HepG2 (cell line): ENCODE measurements around the gene SDK2. TPM values are rescaled to one million over a fixed set of nuclear protein-coding genes. Genes with fewer than 3 reads are reported as not detected.

Experiments used
- ATAC-seq: fragments of 200-7000 bp; cut with Tn5 transposase; 3 replicates; pipeline ENCODE4 v1.9.1; 2020; ENCODE audit warnings: mild to moderate bottlenecking, moderate library complexity
- BruUV-seq: library from RNA; stranded (reverse); fragments of 400-500 nt; replicated peaks from 2 replicates; lab custom pipeline; 2021; lab: Mats Ljungman, UMichigan
- CTCF ChIA-PET: fragments of 300-600 bp; formaldehyde crosslinking; extraction: SDS; loops from one replicate; lab custom pipeline; 2021; ENCODE audit warnings: low total read pairs, inconsistent platforms, low intra/inter-chr PET ratio; lab: Yijun Ruan, JAX
- POLR2A ChIA-PET: fragments of 350-600 bp; sonication (Branson Sonifier 250); formaldehyde crosslinking; loops from one replicate; lab custom pipeline; 2020; ENCODE audit warnings: antibody characterized with exemption, inconsistent platforms; lab: Yijun Ruan, JAX
- DNase-seq: peaks from one replicate; pipeline ENCODE4 v3.0.0-alpha.2; 2015; ENCODE audit warnings: low spot score
- FAIRE-seq: peaks from 3 replicates; lab custom pipeline; 2011; peaks lifted over from hg19 to GRCh38; lab: Jason Lieb, UNC
- H2AFZ ChIP-seq: one replicate; pipeline ENCODE4 v1.6.1; 2011; ENCODE audit warnings: low read length, inconsistent platforms
- H3K27ac ChIP-seq: fragments of 300-600 bp; 3 replicates; pipeline ENCODE4 v1.8.0; 2011; ENCODE audit warnings: mixed run types, mild to moderate bottlenecking, mixed read lengths, low read length, inconsistent platforms; ENCODE audit not compliant: insufficient read depth; ENCODE audit errors: extremely low read length
- H3K27me3 ChIP-seq, 2 experiments: fragments of 200-600 bp in 1 of 2; 2 replicates in 1 of 2; 3 replicates in 1 of 2; pipeline versions ENCODE4 v1.6.0 to v1.8.0; 2011; ENCODE audit warnings: low read length in 2 of 2, mild to moderate bottlenecking in 2 of 2, moderate library complexity in 2 of 2, inconsistent platforms in 1 of 2; ENCODE audit not compliant: insufficient read depth in 2 of 2, control insufficient read depth in 1 of 2
- H3K36me3 ChIP-seq, 2 experiments: fragments of 200-600 bp in 1 of 2; replicated peaks in 1 of 2; 2 replicates in 1 of 2; 3 replicates in 1 of 2; pipeline versions ENCODE4 v1.5.1 to v1.8.0; 2011; ENCODE audit warnings: low read length in 2 of 2, inconsistent platforms in 1 of 2; ENCODE audit not compliant: insufficient read depth in 2 of 2, control insufficient read depth in 1 of 2
- H3K4me1 ChIP-seq: 2 replicates; pipeline ENCODE4 v1.5.1; 2012; ENCODE audit warnings: low read length, inconsistent platforms; ENCODE audit not compliant: insufficient read depth
- H3K4me2 ChIP-seq: 2 replicates; pipeline ENCODE4 v1.6.0; 2011; ENCODE audit warnings: low read depth, low read length, inconsistent platforms
- H3K4me3 ChIP-seq, 3 experiments: fragments of 200-600 bp in 1 of 3; sonication (generic), shearing (Covaris generic) in 1 of 3; replicated peaks in 1 of 3; 2 replicates each; pipeline ENCODE4 v1.5.1; 2011 to 2016; ENCODE audit warnings: low read length in 3 of 3, inconsistent platforms in 2 of 3, low read depth in 2 of 3, mild to moderate bottlenecking in 2 of 3, control low read depth in 1 of 3, mixed read lengths in 1 of 3; ENCODE audit not compliant: insufficient read depth in 1 of 3
- H3K79me2 ChIP-seq: one replicate; pipeline ENCODE4 v1.6.1; 2011; ENCODE audit warnings: low read length, inconsistent platforms; ENCODE audit not compliant: insufficient read depth
- H3K9ac ChIP-seq: 2 replicates; pipeline ENCODE4 v1.6.0; 2011; ENCODE audit warnings: mild to moderate bottlenecking, low read depth, low read length, inconsistent platforms; ENCODE audit not compliant: insufficient read depth
- H3K9me3 ChIP-seq: 2 replicates; pipeline ENCODE4 v1.5.1; 2012; ENCODE audit warnings: mild to moderate bottlenecking, low read length
- H4K20me1 ChIP-seq: 2 replicates; pipeline ENCODE4 v1.6.0; 2011; ENCODE audit warnings: inconsistent platforms, mild to moderate bottlenecking, low read length, moderate library complexity; ENCODE audit not compliant: insufficient read depth
- EZH2 ChIP-seq: conservative IDR thresholded peaks from 2 replicates; pipeline ENCODE4 v1.6.1; 2012; ENCODE audit warnings: mild to moderate bottlenecking, low read depth, low read length, moderate library complexity
- FOSL1 ChIP-seq: sonication (generic); formaldehyde crosslinking; IDR thresholded peaks from 2 replicates; pipeline ENCODE4 v1.9.0; 2021; ENCODE audit warnings: missing genetic modification reagents, borderline replicate concordance
- HDAC6 ChIP-seq: fragments of 200-600 bp; sonication (generic); IDR thresholded peaks from 2 replicates; pipeline ENCODE4 v1.7.0; 2017; ENCODE audit warnings: mild to moderate bottlenecking, antibody characterized with exemption, low read length, low read depth
- KLF11 ChIP-seq: IDR thresholded peaks from 2 replicates; pipeline ENCODE4 v1.6.1; 2016; ENCODE audit warnings: missing compliant biosample characterization
- MAFG ChIP-seq: sonication (generic); formaldehyde crosslinking; IDR thresholded peaks from 2 replicates; pipeline ENCODE4 v1.5.1; 2020; ENCODE audit warnings: mild to moderate bottlenecking, missing genetic modification reagents
- NAIF1 ChIP-seq: sonication (generic); formaldehyde crosslinking; IDR thresholded peaks from 2 replicates; pipeline ENCODE4 v1.5.0; 2020; ENCODE audit warnings: mild to moderate bottlenecking, missing genetic modification reagents, borderline replicate concordance
- NCOA5 ChIP-seq: sonication (generic); formaldehyde crosslinking; IDR thresholded peaks from 2 replicates; pipeline ENCODE4 v1.4.0; 2020; ENCODE audit warnings: missing genetic modification reagents
- PHB2 ChIP-seq: fragments of 450-650 bp; IDR thresholded peaks from 2 replicates; pipeline ENCODE4 v1.6.1; 2018; ENCODE audit not compliant: partially characterized antibody
- POLR2G ChIP-seq: fragments of 200-400 bp; formaldehyde crosslinking; IDR thresholded peaks from 2 replicates; pipeline ENCODE4 v1.6.1; 2018; ENCODE audit warnings: mild to moderate bottlenecking, low read depth, low read length, moderate library complexity
- SNRNP70 ChIP-seq: fragments of 200-400 bp; formaldehyde crosslinking; IDR thresholded peaks from 2 replicates; pipeline ENCODE4 v1.6.1; 2017; ENCODE audit warnings: mild to moderate bottlenecking, low read depth, low read length, moderate library complexity
- TRIM24 ChIP-seq: sonication (generic); formaldehyde crosslinking; IDR thresholded peaks from 2 replicates; pipeline ENCODE4 v1.8.0; 2022; ENCODE audit warnings: mild to moderate bottlenecking, missing genetic modification reagents
- XRCC5 ChIP-seq: fragments of 200-400 bp; formaldehyde crosslinking; optimal IDR thresholded peaks from 2 replicates; pipeline ENCODE3; 2017; ENCODE audit warnings: mild to moderate bottlenecking, low read length
- ZNF547 ChIP-seq: sonication (generic); formaldehyde crosslinking; IDR thresholded peaks from 2 replicates; pipeline ENCODE4 v1.5.1; 2020; ENCODE audit warnings: mild to moderate bottlenecking, missing genetic modification reagents
- ZNF605 ChIP-seq: sonication (generic); formaldehyde crosslinking; IDR thresholded peaks from 2 replicates; pipeline ENCODE4 v1.8.0; 2022; ENCODE audit warnings: mild to moderate bottlenecking, missing genetic modification reagents
- ZNF781 ChIP-seq: sonication (generic); formaldehyde crosslinking; IDR thresholded peaks from 2 replicates; pipeline ENCODE4 v1.5.1; 2020; ENCODE audit warnings: borderline replicate concordance, mild to moderate bottlenecking, missing genetic modification reagents; ENCODE audit errors: not compliant biosample characterization
- WGBS: methylation state at CpG from one replicate; pipeline ENCODE4 v1.1.6; 2017; ENCODE audit warnings: low lambda C conversion rate; 5-methylcytosine and 5-hydroxymethylcytosine counted together
- in situ Hi-C: cut with HindIII; loops from 2 replicates; pipeline ENCODE4 v1.10.0; 2017; ENCODE audit warnings: low pct_unique_long_range_greater_than_20kb; ENCODE audit not compliant: extremely low pct_ligation_motif_present
- intact Hi-C: fragments of 100-400 bp; cut with micrococcal nuclease; formaldehyde crosslinking; loops from one replicate; pipeline ENCODE4 v1.10.0; 2022; ENCODE audit not compliant: unreplicated experiment
- polyA plus RNA-seq, 8 experiments: library from polyadenylated mRNA; depleted of rRNA in 3 of 8; stranded (reverse) in 7 of 8; unstranded in 1 of 8; fragments of >200 nt; fragmentation: Illumina TruSeq in 4 of 8; extraction: Trizol in 4 of 8; gene quantifications; 2 replicates each; pipeline versions ENCODE4 v1.2.1 to v1.2.3, GENCODE V29; 2011 to 2016; ENCODE audit warnings: low read depth in 4 of 8, missing spikeins in 1 of 8, mixed read lengths in 1 of 8; ENCODE audit not compliant: insufficient read depth in 1 of 8
- total RNA-seq, 5 experiments: library from RNA; depleted of rRNA; stranded (reverse); fragments of >200 nt; fragmentation: Illumina TruSeq; extraction: Trizol; gene quantifications; 2 replicates each; pipeline ENCODE4 v1.2.3, GENCODE V29; 2016; ENCODE audit warnings: low read depth in 1 of 5
- TF ChIP-seq, protein P1 (sequence below), 2 experiments: fragments of 450-650 bp in 1 of 2; sonication (generic) in 1 of 2; formaldehyde crosslinking; IDR thresholded peaks; 2 replicates each; pipeline versions ENCODE4 v1.5.0 to v1.8.0; 2020 to 2022; ENCODE audit warnings: mild to moderate bottlenecking in 1 of 2, missing genetic modification reagents in 1 of 2
- TF ChIP-seq, protein P2 (sequence below): sonication (generic); formaldehyde crosslinking; IDR thresholded peaks from 2 replicates; pipeline ENCODE4 v1.4.0; 2020; ENCODE audit warnings: missing genetic modification reagents, borderline replicate concordance

The SDK2 gene
- total and polyA plus RNA-seq, 2 of the 13 experiments (the other 11 are each of a cell fraction or from before 2014, with no cell fraction given) = not detected

DNA sequence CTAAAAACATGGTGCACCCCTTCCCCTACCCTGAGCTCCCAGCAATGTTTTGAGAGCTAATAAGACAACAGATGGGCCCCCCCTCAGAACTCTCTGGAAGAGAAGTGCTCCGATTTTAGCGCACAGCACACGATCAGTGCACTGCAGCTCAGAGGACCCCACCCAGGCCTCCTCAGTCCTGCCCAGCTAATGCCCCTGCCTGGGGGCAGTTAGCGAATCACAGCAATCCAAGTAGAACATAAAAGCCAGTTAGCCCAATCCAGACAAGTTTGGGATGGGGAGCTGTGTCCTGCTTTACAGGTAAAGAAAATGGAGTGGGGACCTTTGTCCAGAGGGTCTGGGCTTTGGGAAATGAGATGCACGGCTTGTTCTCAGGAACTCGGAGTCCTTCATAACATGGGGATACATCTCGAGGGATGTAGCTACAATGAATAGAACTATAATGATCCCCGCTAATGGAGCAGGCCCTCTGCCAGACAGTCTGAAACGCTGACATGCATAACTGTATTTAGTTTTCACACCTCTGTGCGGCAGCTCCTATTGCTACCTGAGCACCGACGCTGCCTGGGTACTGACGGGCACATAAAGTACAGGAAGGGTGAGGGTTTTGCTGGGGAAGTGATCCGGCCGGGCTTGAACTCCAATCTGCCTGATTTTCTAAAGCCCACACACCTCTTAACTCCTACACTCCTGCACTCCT is 302.7 kb downstream of the SDK2 start:
- DNase-seq (no peak), FAIRE-seq (no peak), ATAC-seq (peak; percentile 14; the same call in 1 of the 3 replicates)
- Histone ChIP-seq H2AFZ (no peak overlapping the region), H3K4me1 (peaks cover 52% of the 10 kb centered on the region), H3K79me2 (no peaks in the 10 kb centered on the region), H3K27me3 (peaks cover 14 to 76% of the 10 kb centered on the region in 2 experiments), H3K4me2 (no peak overlapping the region), H3K9me3 (no peaks in the 10 kb centered on the region), H3K27ac (no peak overlapping the region), H3K4me3 (no peak overlapping the region), H4K20me1 (no peaks in the 10 kb centered on the region), H3K36me3 (no peaks in the 10 kb centered on the region), H3K9ac (no peak overlapping the region)
- in situ Hi-C loops = no loop called here
- intact Hi-C loops = no loop called here
- CTCF ChIA-PET = no interaction called here
- WGBS = 5% methylated on average over 15 of the region's 15 CpGs
- POLR2A ChIA-PET = interaction anchor here (0.8 to 1.4 kb wide), 2 partner anchors 11 to 80 kb away, joined by 3 to 5 read pairs; partner anchors contain the start of gene CPSF4L
- no peak for TF ChIP-seq NAIF1 (CRISPR knock-in tag)
- TF ChIP-seq EZH2 = peak; percentile 58; the same call in 1 of the 2 replicates
- peak; percentile 13 for TF ChIP-seq XRCC5
- BruUV-seq = no TSS peak

DNA sequence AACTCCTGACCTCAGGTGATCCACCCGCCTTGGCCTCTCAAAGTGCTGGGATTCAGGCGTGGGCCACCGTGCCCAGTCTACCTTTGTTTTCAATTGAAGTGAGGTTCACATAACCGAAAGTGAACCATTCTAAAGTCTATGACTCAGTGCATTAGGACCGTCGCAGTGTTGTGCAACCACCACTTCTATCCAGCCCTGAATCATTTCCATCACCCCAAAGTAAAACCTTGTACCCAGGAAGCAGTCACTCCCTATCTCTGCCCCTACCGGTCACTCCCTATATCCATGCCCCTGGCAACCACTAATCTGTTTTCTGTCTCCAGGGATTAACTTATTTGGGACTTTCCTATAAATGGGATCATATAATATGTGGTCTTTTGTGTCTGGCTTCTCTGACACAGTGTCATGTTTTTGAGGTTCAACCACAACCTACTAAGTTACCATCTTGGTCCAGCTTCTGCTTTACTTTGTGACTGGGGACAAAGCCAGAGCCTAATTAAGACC is 304.1 kb downstream of the SDK2 start:
- Histone ChIP-seq H3K9me3 (no peaks in the 10 kb centered on the region), H3K4me1 (peaks cover 52% of the 10 kb centered on the region), H3K4me3 (no peak overlapping the region), H4K20me1 (no peaks in the 10 kb centered on the region), H3K4me2 (0 out of 2 replicates have a peak overlapping the region, but pooled peaks have one; percentile 14), H3K27ac (no peak overlapping the region), H3K36me3 (no peaks in the 10 kb centered on the region), H3K9ac (no peak overlapping the region), H2AFZ (no peak overlapping the region), H3K79me2 (no peaks in the 10 kb centered on the region), H3K27me3 (peaks cover 17 to 77% of the 10 kb centered on the region in 2 experiments)
- ChIA-PET CTCF (no interaction called here), POLR2A (no interaction called here)
- FAIRE-seq (peak; percentile 86), ATAC-seq (peak; percentile 69), DNase-seq (peak; percentile 88)
- no TSS peak for BruUV-seq
- WGBS = 2% methylated on average over 7 of the region's 7 CpGs
- intact Hi-C loops = no loop called here
- in situ Hi-C loops = no loop called here
- TF ChIP-seq POLR2G (no peak), SNRNP70 (no peak), HDAC6 (no peak), NCOA5 (CRISPR knock-in tag) (no peak), ZNF781 (CRISPR knock-in tag) (no peak), PHB2 (no peak), MAFG (CRISPR knock-in tag) (no peak), KLF11 (CRISPR knock-in tag) (no peak), ZNF547 (CRISPR knock-in tag) (no peak), TRIM24 (CRISPR knock-in tag) (no peak), ZNF605 (CRISPR knock-in tag) (no peak), FOSL1 (CRISPR knock-in tag) (peak; percentile 53)
- TF ChIP-seq, protein P1, sequence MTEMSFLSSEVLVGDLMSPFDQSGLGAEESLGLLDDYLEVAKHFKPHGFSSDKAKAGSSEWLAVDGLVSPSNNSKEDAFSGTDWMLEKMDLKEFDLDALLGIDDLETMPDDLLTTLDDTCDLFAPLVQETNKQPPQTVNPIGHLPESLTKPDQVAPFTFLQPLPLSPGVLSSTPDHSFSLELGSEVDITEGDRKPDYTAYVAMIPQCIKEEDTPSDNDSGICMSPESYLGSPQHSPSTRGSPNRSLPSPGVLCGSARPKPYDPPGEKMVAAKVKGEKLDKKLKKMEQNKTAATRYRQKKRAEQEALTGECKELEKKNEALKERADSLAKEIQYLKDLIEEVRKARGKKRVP (CRISPR knock-in tag; IDR thresholded peaks at IDR 0.05) = no peak
- TF ChIP-seq, protein P2, sequence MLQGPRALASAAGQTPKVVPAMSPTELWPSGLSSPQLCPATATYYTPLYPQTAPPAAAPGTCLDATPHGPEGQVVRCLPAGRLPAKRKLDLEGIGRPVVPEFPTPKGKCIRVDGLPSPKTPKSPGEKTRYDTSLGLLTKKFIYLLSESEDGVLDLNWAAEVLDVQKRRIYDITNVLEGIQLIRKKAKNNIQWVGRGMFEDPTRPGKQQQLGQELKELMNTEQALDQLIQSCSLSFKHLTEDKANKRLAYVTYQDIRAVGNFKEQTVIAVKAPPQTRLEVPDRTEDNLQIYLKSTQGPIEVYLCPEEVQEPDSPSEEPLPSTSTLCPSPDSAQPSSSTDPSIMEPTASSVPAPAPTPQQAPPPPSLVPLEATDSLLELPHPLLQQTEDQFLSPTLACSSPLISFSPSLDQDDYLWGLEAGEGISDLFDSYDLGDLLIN (CRISPR knock-in tag) = no peak
